Endothelial cell of umbilical vein (primary cell): Measurements from ENCODE around the gene ST8SIA2.

Experiments
- EZH2 ChIP-seq: IDR thresholded peaks from 2 replicates; pipeline ENCODE4 v1.6.1; 2012; ENCODE audit warnings: borderline replicate concordance, low read depth, mild to moderate bottlenecking, moderate library complexity, low read length, inconsistent platforms; ENCODE audit not compliant: severe bottlenecking
- JUN ChIP-seq: IDR thresholded peaks from 2 replicates; pipeline ENCODE4 v1.6.1; 2011; ENCODE audit warnings: borderline replicate concordance, low read depth; ENCODE audit not compliant: insufficient read length, insufficient read depth
- MAX ChIP-seq: IDR thresholded peaks from 2 replicates; pipeline ENCODE4 v1.6.1; 2011; ENCODE audit not compliant: insufficient read depth, insufficient read length
- MYC ChIP-seq: IDR thresholded peaks from one replicate; pipeline ENCODE4 v1.6.1; 2011; ENCODE audit warnings: mild to moderate bottlenecking, low read depth, low read length
- POLR2A ChIP-seq: IDR thresholded peaks from 2 replicates; pipeline ENCODE4 v1.6.1; 2012; ENCODE audit warnings: low read depth, mild to moderate bottlenecking, control low read depth, low read length
- TF ChIP-seq, protein P1 (sequence below), 2 donors: IDR thresholded peaks; 1 replicate in 1 of 2; 2 replicates in 1 of 2; pipeline ENCODE4 v1.5.1; 2011; ENCODE audit warnings: low read length in 2 of 2, mild to moderate bottlenecking in 2 of 2, moderate library complexity in 2 of 2, control low read depth in 1 of 2, inconsistent platforms in 1 of 2, low read depth in 1 of 2; ENCODE audit not compliant: insufficient read depth in 1 of 2; ENCODE audit errors: extremely low read depth in 1 of 2

- TF ChIP-seq POLR2A = no peak
- TF ChIP-seq EZH2 = no peak
- TF ChIP-seq, protein P1, sequence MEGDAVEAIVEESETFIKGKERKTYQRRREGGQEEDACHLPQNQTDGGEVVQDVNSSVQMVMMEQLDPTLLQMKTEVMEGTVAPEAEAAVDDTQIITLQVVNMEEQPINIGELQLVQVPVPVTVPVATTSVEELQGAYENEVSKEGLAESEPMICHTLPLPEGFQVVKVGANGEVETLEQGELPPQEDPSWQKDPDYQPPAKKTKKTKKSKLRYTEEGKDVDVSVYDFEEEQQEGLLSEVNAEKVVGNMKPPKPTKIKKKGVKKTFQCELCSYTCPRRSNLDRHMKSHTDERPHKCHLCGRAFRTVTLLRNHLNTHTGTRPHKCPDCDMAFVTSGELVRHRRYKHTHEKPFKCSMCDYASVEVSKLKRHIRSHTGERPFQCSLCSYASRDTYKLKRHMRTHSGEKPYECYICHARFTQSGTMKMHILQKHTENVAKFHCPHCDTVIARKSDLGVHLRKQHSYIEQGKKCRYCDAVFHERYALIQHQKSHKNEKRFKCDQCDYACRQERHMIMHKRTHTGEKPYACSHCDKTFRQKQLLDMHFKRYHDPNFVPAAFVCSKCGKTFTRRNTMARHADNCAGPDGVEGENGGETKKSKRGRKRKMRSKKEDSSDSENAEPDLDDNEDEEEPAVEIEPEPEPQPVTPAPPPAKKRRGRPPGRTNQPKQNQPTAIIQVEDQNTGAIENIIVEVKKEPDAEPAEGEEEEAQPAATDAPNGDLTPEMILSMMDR (IDR thresholded peaks at IDR 0.05; ENCODE audit: extremely low read depth in 1 of 2, insufficient read depth in 1 of 2, low read depth in 1 of 2, low read length in 2 of 2) = no peak
- no peak for TF ChIP-seq MAX
- TF ChIP-seq MYC = no peak
- no peak for TF ChIP-seq JUN
These were observed 75.3 kb downstream of the ST8SIA2 start for GRCh38 chr15:92468991-92469390.
